HEK293 (cell line): ENCODE results near the gene ARHGAP26.

ENCODE experiments used
- CTCF ChIA-PET: fragments of 350-600 bp; formaldehyde crosslinking; extraction: SDS; loops from one replicate; lab custom pipeline; 2021; ENCODE audit warnings: antibody characterized with exemption; lab: Yijun Ruan, JAX
- POLR2A ChIA-PET: fragments of 300-600 bp; formaldehyde crosslinking; extraction: SDS; loops from one replicate; lab custom pipeline; 2020; ENCODE audit warnings: antibody characterized with exemption, inconsistent platforms; lab: Yijun Ruan, JAX
- H3K27ac ChIP-seq: fragments of 200-500 bp; sonication (Bioruptor generic); 2 replicates; pipeline ENCODE4 v1.5.1; 2014; ENCODE audit warnings: low read depth, low read length, control low read depth, inconsistent platforms; ENCODE audit errors: extremely low read depth
- H3K36me3 ChIP-seq, 2 experiments: fragments of 200-500 bp in 1 of 2; sonication (Bioruptor generic) in 1 of 2; 1 replicate in 1 of 2; 2 replicates in 1 of 2; pipeline ENCODE4 v1.5.1; 2014 to 2017; ENCODE audit warnings: inconsistent platforms in 2 of 2, low read length in 2 of 2; ENCODE audit not compliant: control insufficient read depth in 2 of 2, insufficient read depth in 1 of 2
- H3K4me1 ChIP-seq: fragments of 200-500 bp; sonication (Bioruptor generic); 2 replicates; pipeline ENCODE4 v1.5.1; 2014; ENCODE audit warnings: mild to moderate bottlenecking, low read length, inconsistent platforms; ENCODE audit not compliant: control insufficient read depth, insufficient read depth
- H3K4me3 ChIP-seq: 2 replicates; pipeline ENCODE4 v1.5.1; 2011; ENCODE audit warnings: low read depth, mild to moderate bottlenecking, control low read depth, low read length, moderate library complexity
- H3K9me3 ChIP-seq: fragments of 200-500 bp; sonication (Bioruptor generic); 2 replicates; pipeline ENCODE4 v1.5.1; 2014; ENCODE audit warnings: low read depth, low read length, inconsistent platforms; ENCODE audit not compliant: control insufficient read depth, insufficient read depth
- ATF2 ChIP-seq: fragments of 450-650 bp; formaldehyde crosslinking; IDR thresholded peaks from 2 replicates; pipeline ENCODE4 v1.5.1; 2016; ENCODE audit warnings: missing biosample characterization, missing genetic modification characterization, low read depth
- GLI2 ChIP-seq: fragments of 450-650 bp; formaldehyde crosslinking; IDR thresholded peaks from 2 replicates; pipeline ENCODE4; 2017; ENCODE audit warnings: missing biosample characterization, missing genetic modification characterization, low read depth, borderline replicate concordance
- HOXC10 ChIP-seq: sonication (generic); formaldehyde crosslinking; IDR thresholded peaks from 2 replicates; pipeline ENCODE4 v1.8.1; 2023; ENCODE audit warnings: mild to moderate bottlenecking, missing genetic modification reagents
- KLF10 ChIP-seq: fragments of 450-650 bp; IDR thresholded peaks from 2 replicates; pipeline ENCODE4 v1.5.1; 2018; ENCODE audit warnings: missing biosample characterization, mild to moderate bottlenecking, missing genetic modification characterization
- MZF1 ChIP-seq: fragments of 450-650 bp; formaldehyde crosslinking; IDR thresholded peaks from 2 replicates; pipeline ENCODE4 v1.5.1; 2017; ENCODE audit warnings: missing biosample characterization, missing genetic modification characterization, borderline replicate concordance
- PBX3 ChIP-seq: sonication (generic); formaldehyde crosslinking; IDR thresholded peaks from 2 replicates; pipeline ENCODE4 v1.8.1; 2022; ENCODE audit warnings: mild to moderate bottlenecking, moderate library complexity, missing genetic modification reagents
- PRDM1 ChIP-seq: fragments of 450-650 bp; formaldehyde crosslinking; IDR thresholded peaks from 2 replicates; pipeline ENCODE4; 2016; ENCODE audit warnings: missing biosample characterization, missing genetic modification characterization
- REPIN1 ChIP-seq: fragments of 450-650 bp; formaldehyde crosslinking; IDR thresholded peaks from 2 replicates; pipeline ENCODE4 v1.5.1; 2017; ENCODE audit warnings: missing biosample characterization, missing genetic modification characterization, low read depth
- SP7 ChIP-seq: fragments of 450-650 bp; formaldehyde crosslinking; IDR thresholded peaks from 2 replicates; pipeline ENCODE4 v1.5.1; 2016; ENCODE audit warnings: missing biosample characterization, missing genetic modification characterization
- YY2 ChIP-seq: fragments of 450-650 bp; formaldehyde crosslinking; IDR thresholded peaks from 2 replicates; pipeline ENCODE4 v1.5.1; 2016; ENCODE audit warnings: missing biosample characterization, missing genetic modification characterization
- ZBTB17 ChIP-seq: fragments of 450-650 bp; formaldehyde crosslinking; IDR thresholded peaks from 2 replicates; pipeline ENCODE4 v1.5.1; 2016; ENCODE audit warnings: missing biosample characterization, missing genetic modification characterization
- ZFP3 ChIP-seq: fragments of 450-650 bp; formaldehyde crosslinking; IDR thresholded peaks from 2 replicates; pipeline ENCODE4 v1.5.1; 2016; ENCODE audit warnings: low read depth, missing biosample characterization, missing genetic modification characterization
- ZNF114 ChIP-seq: fragments of 450-650 bp; formaldehyde crosslinking; IDR thresholded peaks from 2 replicates; pipeline ENCODE4 v1.5.0; 2017; ENCODE audit warnings: missing biosample characterization, missing genetic modification characterization
- ZNF121 ChIP-seq: fragments of 450-650 bp; formaldehyde crosslinking; IDR thresholded peaks from 2 replicates; pipeline ENCODE4 v1.5.1; 2016; ENCODE audit warnings: missing biosample characterization, missing genetic modification characterization
- ZNF138 ChIP-seq: fragments of 450-650 bp; formaldehyde crosslinking; IDR thresholded peaks from 2 replicates; pipeline ENCODE4 v1.5.1; 2016; ENCODE audit warnings: missing biosample characterization, missing genetic modification characterization, borderline replicate concordance
- ZNF174 ChIP-seq: fragments of 450-650 bp; formaldehyde crosslinking; IDR thresholded peaks from 2 replicates; pipeline ENCODE4 v1.5.0; 2017; ENCODE audit warnings: missing biosample characterization, mild to moderate bottlenecking, missing genetic modification characterization
- ZNF184 ChIP-seq: fragments of 450-650 bp; IDR thresholded peaks from 2 replicates; pipeline ENCODE4 v1.5.1; 2018; ENCODE audit warnings: missing biosample characterization, mild to moderate bottlenecking, missing genetic modification characterization
- ZNF248 ChIP-seq: fragments of 450-650 bp; formaldehyde crosslinking; IDR thresholded peaks from 2 replicates; pipeline ENCODE4 v1.5.1; 2017; ENCODE audit warnings: missing biosample characterization, missing genetic modification characterization
- ZNF354C ChIP-seq: fragments of 450-650 bp; formaldehyde crosslinking; IDR thresholded peaks from 2 replicates; pipeline ENCODE4 v1.5.1; 2016; ENCODE audit warnings: missing biosample characterization, missing genetic modification characterization, low read depth, borderline replicate concordance
- ZNF501 ChIP-seq: fragments of 450-650 bp; formaldehyde crosslinking; IDR thresholded peaks from 2 replicates; pipeline ENCODE4 v1.5.1; 2016; ENCODE audit warnings: missing biosample characterization, missing genetic modification characterization
- ZNF514 ChIP-seq: fragments of 450-650 bp; formaldehyde crosslinking; IDR thresholded peaks from 2 replicates; pipeline ENCODE4 v1.5.1; 2016; ENCODE audit warnings: missing biosample characterization, missing genetic modification characterization
- ZNF548 ChIP-seq: fragments of 450-650 bp; formaldehyde crosslinking; IDR thresholded peaks from 2 replicates; pipeline ENCODE4 v1.5.1; 2016; ENCODE audit warnings: missing biosample characterization, missing genetic modification characterization
- ZNF621 ChIP-seq: fragments of 450-650 bp; formaldehyde crosslinking; IDR thresholded peaks from 2 replicates; pipeline ENCODE4 v1.5.1; 2017; ENCODE audit warnings: missing biosample characterization, missing genetic modification characterization
- ZNF623 ChIP-seq: fragments of 450-650 bp; formaldehyde crosslinking; IDR thresholded peaks from 2 replicates; pipeline ENCODE4 v1.5.1; 2016; ENCODE audit warnings: missing biosample characterization, missing genetic modification characterization
- ZNF626 ChIP-seq: fragments of 450-650 bp; sonication (Bioruptor Pico); formaldehyde crosslinking; IDR thresholded peaks from 2 replicates; pipeline ENCODE4 v1.5.1; 2018; ENCODE audit warnings: missing biosample characterization, missing genetic modification characterization, inconsistent platforms
- ZNF645 ChIP-seq: fragments of 450-650 bp; formaldehyde crosslinking; IDR thresholded peaks from 2 replicates; pipeline ENCODE4; 2016; ENCODE audit warnings: missing biosample characterization, missing genetic modification characterization
- ZNF670 ChIP-seq: fragments of 450-650 bp; formaldehyde crosslinking; IDR thresholded peaks from 2 replicates; pipeline ENCODE4 v1.5.1; 2016; ENCODE audit warnings: missing biosample characterization, missing genetic modification characterization, low read depth
- ZNF701 ChIP-seq: fragments of 450-650 bp; formaldehyde crosslinking; IDR thresholded peaks from 2 replicates; pipeline ENCODE4 v1.5.1; 2016; ENCODE audit warnings: missing biosample characterization, missing genetic modification characterization
- ZNF785 ChIP-seq: fragments of 450-650 bp; formaldehyde crosslinking; IDR thresholded peaks from 2 replicates; pipeline ENCODE4 v1.5.1; 2016; ENCODE audit warnings: missing biosample characterization, missing genetic modification characterization
- ZSCAN4 ChIP-seq: fragments of 450-650 bp; formaldehyde crosslinking; IDR thresholded peaks from 2 replicates; pipeline ENCODE4 v1.5.1; 2017; ENCODE audit warnings: missing biosample characterization, missing genetic modification characterization

The ARHGAP26 gene

GRCh38 chr5:142777099-142777498 lies 6.9 kb downstream of the ARHGAP26 start:
- Histone ChIP-seq H3K36me3 (no peaks in the 10 kb centered on the region), H3K4me1 (peaks cover 18% of the 10 kb centered on the region), H3K4me3 (no peak overlapping the region)
- POLR2A ChIA-PET: no interaction called here
- no peak for TF ChIP-seq ZNF645
- no peak for TF ChIP-seq ATF2 (tag by site-specific recombination)
- no peak for TF ChIP-seq ZNF514 (tag by site-specific recombination)
- TF ChIP-seq ZNF248: no peak
- no peak for TF ChIP-seq ZNF626 (tag by site-specific recombination)
- TF ChIP-seq ZNF184: no peak
- TF ChIP-seq GLI2 (tag by site-specific recombination): no peak
- no peak for TF ChIP-seq SP7 (tag by site-specific recombination)
- no peak for TF ChIP-seq KLF10 (tag by site-specific recombination)
- no peak for TF ChIP-seq ZNF121 (tag by site-specific recombination)
- TF ChIP-seq ZNF670 (tag by site-specific recombination): no peak
- TF ChIP-seq ZNF174 (tag by site-specific recombination): no peak
- no peak for TF ChIP-seq ZSCAN4
- TF ChIP-seq, all 188 proteins: peak for 0
- CTCF ChIA-PET: interaction anchor here (0.6 kb wide), 1 partner anchor 50 kb away, joined by 3 read pairs; no protein-coding TSS in a partner anchor
- Histone ChIP-seq H3K9me3 (no peaks in the 10 kb centered on the region), H3K27ac (no peak overlapping the region)

- no peaks in the 10 kb centered on the region for H3K9me3 ChIP-seq
- peaks cover 18% of the 10 kb centered on the region for H3K4me1 ChIP-seq
- no peaks in the 10 kb centered on the region for H3K36me3 ChIP-seq
- POLR2A ChIA-PET: no interaction called here
- no peak for TF ChIP-seq ZNF548
- TF ChIP-seq HOXC10 (CRISPR knock-in tag): no peak
- TF ChIP-seq ZNF501: no peak
- no peak overlapping the region for H3K27ac ChIP-seq
- no peak overlapping the region for H3K4me3 ChIP-seq
- CTCF ChIA-PET: interaction anchor here (0.6 to 1.0 kb wide), 3 partner anchors 7 to 474 kb away, joined by 3 to 4 read pairs (median 4); partner anchors contain the start of gene ARHGAP26
Measured at GRCh38 chr5:142777850-142778249, 7.7 kb downstream of the ARHGAP26 start.

GRCh38 chr5:142779163-142779840 lies 9.1 kb downstream of the ARHGAP26 start:
- H3K27ac ChIP-seq: no peak overlapping the region
- ChIA-PET CTCF (interaction anchor here (0.6 to 2.5 kb wide), 9 partner anchors 8 to 114 kb away, joined by 3 to 16 read pairs (median 4); partner anchors contain the start of gene ARHGAP26), POLR2A (no interaction called here)
- H3K4me3 ChIP-seq: no peak overlapping the region
- peaks cover 27% of the 10 kb centered on the region for H3K4me1 ChIP-seq
- no peaks in the 10 kb centered on the region for H3K9me3 ChIP-seq
- H3K36me3 ChIP-seq: no peaks in the 10 kb centered on the region
- TF ChIP-seq PRDM1 (tag by site-specific recombination): no peak
- TF ChIP-seq ZNF114 (tag by site-specific recombination): no peak
- no peak for TF ChIP-seq ZNF138
- no peak for TF ChIP-seq ZNF621 (tag by site-specific recombination)
- TF ChIP-seq ZFP3 (tag by site-specific recombination): no peak
- no peak for TF ChIP-seq ZNF354C
- no peak for TF ChIP-seq ZNF623 (tag by site-specific recombination)
- TF ChIP-seq MZF1 (tag by site-specific recombination): no peak
- TF ChIP-seq ZNF785 (tag by site-specific recombination): no peak
- TF ChIP-seq REPIN1 (tag by site-specific recombination): no peak
- no peak for TF ChIP-seq YY2 (tag by site-specific recombination)
- TF ChIP-seq ZNF701: no peak
- no peak for TF ChIP-seq PBX3 (CRISPR knock-in tag)
- TF ChIP-seq ZBTB17 (tag by site-specific recombination): no peak
